OCI-LY3 (cell line): ENCODE measurements around the gene AMN.

Experiments used
- H2AFZ ChIP-seq: fragments of 200-600, 300-600 bp; shearing (Covaris generic); 2 replicates; pipeline ENCODE4 v1.6.0; 2014; ENCODE audit warnings: antibody characterized with exemption, low read depth, low read length
- H3K27ac ChIP-seq: fragments of 200-600, 300-600 bp; sonication (generic); 2 replicates; pipeline ENCODE4 v1.5.1; 2014; ENCODE audit warnings: mild to moderate bottlenecking, low read length, moderate library complexity, mixed read lengths
- H3K27me3 ChIP-seq: fragments of 200-600, 300-600 bp; sonication (generic); 2 replicates; pipeline ENCODE4 v1.6.1; 2014; ENCODE audit warnings: low read depth, low read length, mixed read lengths
- H3K36me3 ChIP-seq: fragments of 200-600, 300-600 bp; sonication (generic); replicated peaks from 2 replicates; pipeline ENCODE3; 2014; ENCODE audit warnings: low read depth, low read length, mixed read lengths
- H3K4me1 ChIP-seq: fragments of 300-600, 200-600 bp; sonication (generic); 2 replicates; pipeline ENCODE4 v1.6.1; 2014; ENCODE audit warnings: low read length, mixed read lengths
- H3K4me2 ChIP-seq: fragments of 200-600, 300-600 bp; sonication (generic); 2 replicates; pipeline ENCODE4 v1.6.1; 2014; ENCODE audit warnings: low read length, mixed read lengths
- H3K4me3 ChIP-seq: fragments of 300-600, 200-600 bp; sonication (generic); 2 replicates; pipeline ENCODE4 v1.5.1; 2014; ENCODE audit warnings: antibody characterized with exemption, mild to moderate bottlenecking, low read length, moderate library complexity
- H3K79me2 ChIP-seq: fragments of 300-600, 200-600 bp; shearing (Covaris generic); 2 replicates; pipeline ENCODE4 v1.6.1; 2014; ENCODE audit warnings: mild to moderate bottlenecking, low read length, mixed read lengths
- H3K9ac ChIP-seq: fragments of 300-600, 200-600 bp; shearing (Covaris generic); 2 replicates; pipeline ENCODE4 v1.6.0; 2014; ENCODE audit warnings: mild to moderate bottlenecking, low read length, moderate library complexity
- H3K9me3 ChIP-seq: fragments of 200-600, 300-600 bp; shearing (Covaris generic); 2 replicates; pipeline ENCODE4 v1.6.1; 2014; ENCODE audit warnings: low read length, mixed read lengths; ENCODE audit not compliant: insufficient read depth
- H4K20me1 ChIP-seq: fragments of 200-600, 300-600 bp; sonication (generic); 2 replicates; pipeline ENCODE4 v1.6.1; 2016; ENCODE audit warnings: low read length, mixed read lengths; ENCODE audit not compliant: insufficient read depth
- CTCF ChIP-seq: fragments of 200-600, 300-600 bp; sonication (generic); IDR thresholded peaks from 2 replicates; pipeline ENCODE4 v1.5.1; 2014; ENCODE audit warnings: antibody characterized with exemption, low read length, low read depth
- EZH2phosphoT487 ChIP-seq: fragments of 200-600 bp; shearing (Covaris generic); IDR thresholded peaks from 2 replicates; pipeline ENCODE4 v1.6.1; 2018; ENCODE audit warnings: antibody characterized with exemption, mixed run types, low read depth

The AMN gene

GRCh38 chr14:102968306-102968705, 45.8 kb downstream of the AMN start:
- no peak overlapping the region for H3K4me2 ChIP-seq
- no peaks in the 10 kb centered on the region for H3K36me3 ChIP-seq
- H3K9me3 ChIP-seq, result no peaks in the 10 kb centered on the region
- no peak overlapping the region for H3K4me3 ChIP-seq
- H3K9ac ChIP-seq, result no peak overlapping the region
- H3K4me1 ChIP-seq, result no peaks in the 10 kb centered on the region
- H4K20me1 ChIP-seq, result no peaks in the 10 kb centered on the region
- H3K79me2 ChIP-seq, result no peaks in the 10 kb centered on the region
- no peak overlapping the region for H3K27ac ChIP-seq
- H3K27me3 ChIP-seq, result no peaks in the 10 kb centered on the region
- TF ChIP-seq CTCF, result no peak
- TF ChIP-seq EZH2phosphoT487, result no peak
- no peak overlapping the region for H2AFZ ChIP-seq

DNA sequence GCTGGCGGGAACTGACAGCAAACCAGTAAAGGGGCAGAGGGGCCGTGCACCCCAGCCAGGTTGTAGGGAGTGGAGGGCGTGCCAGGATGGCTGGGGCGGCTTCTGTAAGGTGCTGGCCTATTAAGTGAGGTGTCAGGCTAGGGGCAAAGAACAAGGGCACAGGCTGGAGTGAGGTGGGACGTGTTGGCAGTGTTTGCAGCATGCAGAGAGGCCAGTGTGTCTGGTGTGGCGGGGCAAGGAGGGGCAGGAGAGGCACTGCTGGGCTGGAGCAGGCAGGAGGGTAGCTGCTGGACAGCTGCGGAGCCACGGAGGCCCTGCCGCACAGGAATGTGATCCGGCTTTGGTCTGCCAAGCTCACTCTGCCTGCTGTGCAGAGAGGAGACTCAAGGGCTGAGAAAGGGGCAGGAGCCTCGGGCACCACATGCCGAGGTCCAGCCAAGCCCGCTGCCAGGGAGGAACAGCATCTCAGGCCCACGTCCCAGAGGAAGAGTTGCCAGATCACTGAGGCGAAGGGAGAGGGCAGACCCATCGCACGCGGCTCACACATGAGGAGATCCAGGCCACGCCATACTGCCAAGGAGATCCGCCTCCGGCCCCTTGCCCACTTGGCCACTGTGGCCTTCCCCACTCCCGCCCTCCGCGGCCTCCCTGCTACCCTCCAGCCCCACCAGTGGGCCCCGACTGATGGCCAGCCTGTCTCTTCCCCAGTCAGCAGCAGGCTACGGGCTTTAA, 46.8 kb downstream of the AMN start:
- Histone ChIP-seq H3K4me1 (peaks cover 2% of the 10 kb centered on the region; the same call in 1 of the 2 replicates), H4K20me1 (no peaks in the 10 kb centered on the region), H3K4me2 (no peak overlapping the region), H3K9me3 (no peaks in the 10 kb centered on the region), H2AFZ (no peak overlapping the region), H3K4me3 (no peak overlapping the region), H3K79me2 (no peaks in the 10 kb centered on the region), H3K27me3 (no peaks in the 10 kb centered on the region), H3K36me3 (no peaks in the 10 kb centered on the region), H3K27ac (no peak overlapping the region), H3K9ac (no peak overlapping the region)
- TF ChIP-seq EZH2phosphoT487, result no peak
- TF ChIP-seq CTCF, result no peak

DNA sequence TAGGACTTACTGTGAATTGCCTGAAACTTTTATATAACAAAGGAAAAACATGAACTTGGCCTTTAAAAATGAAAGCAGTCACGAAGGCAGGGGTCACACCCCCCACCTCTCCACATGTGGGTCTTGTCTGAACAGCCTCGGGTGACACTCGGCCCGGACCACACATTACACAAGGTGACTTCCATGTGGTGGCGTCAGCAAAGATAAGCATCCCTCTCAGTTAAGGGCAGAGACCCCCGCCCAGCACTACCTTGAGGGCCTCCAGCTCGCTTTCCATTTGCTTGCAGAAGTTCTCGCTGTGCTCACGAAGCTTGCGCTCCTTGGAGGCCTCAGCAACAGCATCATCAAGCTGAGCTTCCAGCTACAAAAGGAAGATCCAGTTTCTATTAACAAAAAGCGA, 47.4 kb downstream of the AMN start:
- TF ChIP-seq CTCF, result no peak
- TF ChIP-seq EZH2phosphoT487, result no peak
- H3K36me3 ChIP-seq, result no peaks in the 10 kb centered on the region
- H3K4me2 ChIP-seq, result no peak overlapping the region
- H2AFZ ChIP-seq, result no peak overlapping the region
- no peak overlapping the region for H3K27ac ChIP-seq
- H4K20me1 ChIP-seq, result no peaks in the 10 kb centered on the region
- no peaks in the 10 kb centered on the region for H3K9me3 ChIP-seq
- H3K27me3 ChIP-seq, result no peaks in the 10 kb centered on the region
- H3K4me3 ChIP-seq, result no peak overlapping the region
- H3K4me1 ChIP-seq, result peaks cover 5% of the 10 kb centered on the region
- H3K79me2 ChIP-seq, result no peaks in the 10 kb centered on the region
- H3K9ac ChIP-seq, result no peak overlapping the region

DNA sequence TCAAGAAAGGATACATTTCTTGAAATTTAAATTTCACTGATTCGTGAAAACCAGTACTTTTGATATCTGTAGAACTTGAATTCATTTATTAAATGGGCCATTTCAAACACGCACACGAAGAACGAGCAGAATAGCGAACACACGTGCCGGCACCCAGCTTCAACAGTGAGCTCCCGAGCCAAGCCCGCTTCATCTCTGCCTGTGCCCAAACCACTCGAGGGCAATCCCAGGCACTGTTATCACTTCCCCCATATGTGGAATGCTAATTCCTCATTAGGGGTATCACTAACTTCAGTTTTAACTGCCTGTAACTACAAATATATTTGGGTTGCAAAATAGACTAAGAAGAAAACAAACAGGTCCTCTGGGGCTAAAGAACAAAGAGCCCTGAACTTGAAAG, 48.0 kb downstream of the AMN start:
- no peak overlapping the region for H2AFZ ChIP-seq
- H3K4me1 ChIP-seq, result peaks cover 11% of the 10 kb centered on the region
- no peak overlapping the region for H3K4me3 ChIP-seq
- H3K27ac ChIP-seq, result no peak overlapping the region
- no peak overlapping the region for H3K4me2 ChIP-seq
- H3K36me3 ChIP-seq, result no peaks in the 10 kb centered on the region
- no peaks in the 10 kb centered on the region for H3K27me3 ChIP-seq
- TF ChIP-seq CTCF (no peak), EZH2phosphoT487 (no peak)
- H3K9me3 ChIP-seq, result no peaks in the 10 kb centered on the region
- no peaks in the 10 kb centered on the region for H4K20me1 ChIP-seq
- no peak overlapping the region for H3K9ac ChIP-seq
- H3K79me2 ChIP-seq, result no peaks in the 10 kb centered on the region
